H1 (cell line): Measurements from ENCODE around the gene SOCS4. TPM values are rescaled to one million over a fixed set of nuclear protein-coding genes. Genes with fewer than 3 reads are reported as not detected.

ENCODE experiments used
- CTCF ChIA-PET: fragments of 300-600 bp; sonication (Branson Sonifier 250); formaldehyde crosslinking; loops from one replicate; lab custom pipeline; 2021; ENCODE audit not compliant: partially characterized antibody; lab: Charles Lee
- POLR2A ChIA-PET: fragments of 300-600 bp; sonication (Branson Sonifier 250); formaldehyde crosslinking; loops from one replicate; lab custom pipeline; 2021; ENCODE audit warnings: inconsistent platforms; ENCODE audit not compliant: partially characterized antibody; lab: Charles Lee
- DNase-seq, 2 experiments: peaks; one replicate each; pipeline versions ENCODE4 v3.0.0 to v3.0.0-alpha.2; 2010 to 2022; ENCODE audit warnings: low spot score in 2 of 2, low read depth in 1 of 2, mixed read lengths in 1 of 2
- FAIRE-seq: peaks from 2 replicates; lab custom pipeline; 2011; peaks lifted over from hg19 to GRCh38; lab: Jason Lieb, UNC
- H2AFZ ChIP-seq: 2 replicates; pipeline ENCODE4 v1.8.1; 2012; ENCODE audit warnings: low read length, inconsistent platforms
- H2AK5ac ChIP-seq: 2 replicates; pipeline ENCODE4 v1.6.1; 2013; ENCODE audit warnings: low read depth, low read length
- H2BK120ac ChIP-seq: replicated peaks from 2 replicates; pipeline ENCODE3; 2013; ENCODE audit warnings: low read depth, low read length, inconsistent platforms
- H2BK12ac ChIP-seq: 2 replicates; pipeline ENCODE4 v1.6.1; 2013; ENCODE audit warnings: low read depth, low read length
- H2BK15ac ChIP-seq: 2 replicates; pipeline ENCODE4 v1.6.1; 2013; ENCODE audit warnings: low read length
- H2BK20ac ChIP-seq: 2 replicates; pipeline ENCODE4 v1.6.1; 2013; ENCODE audit warnings: low read length
- H2BK5ac ChIP-seq: 2 replicates; pipeline ENCODE4 v1.6.1; 2013; ENCODE audit warnings: low read depth, low read length
- H3K14ac ChIP-seq: 2 replicates; pipeline ENCODE4 v1.6.1; 2013; ENCODE audit warnings: inconsistent platforms; ENCODE audit not compliant: insufficient read length
- H3K18ac ChIP-seq: 2 replicates; pipeline ENCODE4 v1.6.1; 2013; ENCODE audit warnings: low read length; ENCODE audit errors: extremely low read depth
- H3K23ac ChIP-seq: 2 replicates; pipeline ENCODE4 v1.6.1; 2013; ENCODE audit warnings: inconsistent platforms; ENCODE audit not compliant: insufficient read length
- H3K23me2 ChIP-seq: 2 replicates; pipeline ENCODE4 v1.6.1; 2013; ENCODE audit warnings: low read depth, low read length
- H3K27ac ChIP-seq: 2 replicates; pipeline ENCODE4 v1.6.1; 2011; ENCODE audit warnings: low read depth, low read length, inconsistent platforms
- H3K27me3 ChIP-seq, 4 experiments: replicated peaks in 1 of 4; 1 replicate in 1 of 4; 2 replicates in 3 of 4; pipeline versions ENCODE4 v1.6.1 to v1.8.1; 2011 to 2013; ENCODE audit warnings: low read length in 3 of 4, mild to moderate bottlenecking in 3 of 4, inconsistent platforms in 2 of 4, mixed read lengths in 2 of 4, moderate library complexity in 1 of 4; ENCODE audit not compliant: control insufficient read depth in 3 of 4, insufficient read depth in 3 of 4; ENCODE audit errors: extremely low read depth in 1 of 4
- H3K36me3 ChIP-seq, 4 experiments: 2 replicates each; pipeline versions ENCODE4 v1.6.1 to v1.8.1; 2011 to 2013; ENCODE audit warnings: mild to moderate bottlenecking in 4 of 4, low read length in 3 of 4, moderate library complexity in 2 of 4, control low read depth in 1 of 4, inconsistent platforms in 1 of 4; ENCODE audit not compliant: insufficient read depth in 4 of 4, control insufficient read depth in 2 of 4
- H3K4ac ChIP-seq: replicated peaks from 2 replicates; pipeline ENCODE3; 2013; ENCODE audit warnings: low read length, low read depth, mixed read lengths, inconsistent platforms; ENCODE audit not compliant: insufficient read length
- H3K4me1 ChIP-seq, 4 experiments: replicated peaks in 1 of 4; 1 replicate in 1 of 4; 2 replicates in 3 of 4; pipeline versions ENCODE4 v1.6.1 to v1.8.1; 2011 to 2013; ENCODE audit warnings: low read length in 3 of 4, inconsistent platforms in 2 of 4, mixed read lengths in 1 of 4; ENCODE audit not compliant: insufficient read depth in 4 of 4, control insufficient read depth in 3 of 4
- H3K4me2 ChIP-seq, 2 experiments: 2 replicates each; pipeline versions ENCODE4 v1.6.1 to v1.8.1; 2011 to 2013; ENCODE audit warnings: low read depth in 2 of 2, low read length in 2 of 2, control low read depth in 1 of 2, inconsistent platforms in 1 of 2, mild to moderate bottlenecking in 1 of 2; ENCODE audit not compliant: insufficient read depth in 1 of 2
- H3K4me3 ChIP-seq, 4 experiments: fragments of 200-600, 300-600 bp in 1 of 4; sonication (generic), shearing (Covaris generic), sonication (Bioruptor Twin) in 1 of 4; 2 replicates each; pipeline versions ENCODE4 v1.5.1 to v1.8.1; 2011 to 2016; ENCODE audit warnings: low read length in 4 of 4, low read depth in 3 of 4, control low read depth in 2 of 4, inconsistent platforms in 2 of 4, mild to moderate bottlenecking in 2 of 4, mixed read lengths in 1 of 4, moderate library complexity in 1 of 4; ENCODE audit not compliant: insufficient read depth in 2 of 4; ENCODE audit errors: extremely low read depth in 1 of 4
- H3K56ac ChIP-seq: replicated peaks from 2 replicates; pipeline ENCODE3; 2013; ENCODE audit warnings: low read depth, mild to moderate bottlenecking, mixed read lengths, low read length, inconsistent platforms; ENCODE audit not compliant: insufficient read length
- H3K79me1 ChIP-seq: 2 replicates; pipeline ENCODE4 v1.6.1; 2013; ENCODE audit warnings: low read depth, low read length, control low read depth
- H3K79me2 ChIP-seq, 2 experiments: 2 replicates each; pipeline versions ENCODE4 v1.6.1 to v1.8.1; 2012 to 2013; ENCODE audit warnings: low read length in 2 of 2, mild to moderate bottlenecking in 2 of 2, inconsistent platforms in 1 of 2; ENCODE audit not compliant: insufficient read depth in 2 of 2, control insufficient read depth in 1 of 2
- H3K9ac ChIP-seq, 4 experiments: replicated peaks in 1 of 4; 1 replicate in 1 of 4; 2 replicates in 3 of 4; pipeline versions ENCODE4 v1.6.1 to v1.8.1; 2011 to 2013; ENCODE audit warnings: low read depth in 3 of 4, low read length in 3 of 4, control low read depth in 2 of 4, mild to moderate bottlenecking in 2 of 4, moderate library complexity in 2 of 4, inconsistent platforms in 1 of 4; ENCODE audit errors: extremely low read depth in 1 of 4
- H3K9me3 ChIP-seq, 2 experiments: 2 replicates each; pipeline versions ENCODE4 v1.6.1 to v1.8.1; 2012 to 2013; ENCODE audit warnings: mild to moderate bottlenecking in 2 of 2, moderate library complexity in 2 of 2, control low read depth in 1 of 2, inconsistent platforms in 1 of 2, low read depth in 1 of 2, low read length in 1 of 2, mixed read lengths in 1 of 2; ENCODE audit not compliant: insufficient read depth in 2 of 2
- H4K20me1 ChIP-seq, 2 experiments: replicated peaks in 1 of 2; 2 replicates each; pipeline versions ENCODE3 to v1.8.1; 2011 to 2013; ENCODE audit warnings: inconsistent platforms in 2 of 2, low read length in 2 of 2, mild to moderate bottlenecking in 1 of 2; ENCODE audit not compliant: insufficient read depth in 2 of 2, control insufficient read depth in 1 of 2
- H4K5ac ChIP-seq: 2 replicates; pipeline ENCODE4 v1.6.1; 2013; ENCODE audit warnings: low read length, low read depth, mixed read lengths, inconsistent platforms; ENCODE audit not compliant: insufficient read length
- H4K8ac ChIP-seq: 2 replicates; pipeline ENCODE4 v1.8.0; 2013; ENCODE audit warnings: mild to moderate bottlenecking, moderate library complexity, low read length, inconsistent platforms; ENCODE audit not compliant: insufficient read depth; ENCODE audit errors: extremely low read depth
- H4K91ac ChIP-seq: replicated peaks from 2 replicates; pipeline ENCODE3; 2013; ENCODE audit warnings: low read length, mixed read lengths, inconsistent platforms; ENCODE audit not compliant: insufficient read length
- CTBP2 ChIP-seq: IDR thresholded peaks from 2 replicates; pipeline ENCODE4 v1.7.0; 2011; ENCODE audit warnings: borderline replicate concordance, mild to moderate bottlenecking, moderate library complexity, mixed read lengths, low read length; ENCODE audit not compliant: insufficient read depth, insufficient read length
- EP300 ChIP-seq, 2 experiments: IDR thresholded peaks; 1 replicate in 1 of 2; 2 replicates in 1 of 2; pipeline ENCODE4 v1.6.1; 2011 to 2012; ENCODE audit warnings: low read depth in 2 of 2, low read length in 2 of 2, mild to moderate bottlenecking in 2 of 2, borderline replicate concordance in 1 of 2, inconsistent platforms in 1 of 2, moderate library complexity in 1 of 2
- JUN ChIP-seq: IDR thresholded peaks from 2 replicates; pipeline ENCODE4 v1.6.1; 2011; ENCODE audit warnings: low read depth, mild to moderate bottlenecking, improper control_type of control experiment, low read length
- JUND ChIP-seq: IDR thresholded peaks from 2 replicates; pipeline ENCODE4 v1.6.1; 2011; ENCODE audit warnings: mild to moderate bottlenecking, improper control_type of control experiment, low read length
- KDM1A ChIP-seq: fragments of 200-600, 300-600 bp; sonication (generic); IDR thresholded peaks from 2 replicates; pipeline ENCODE4 v1.7.1; 2016; ENCODE audit warnings: mild to moderate bottlenecking, low read length, borderline replicate concordance
- POU5F1 ChIP-seq: IDR thresholded peaks from 2 replicates; pipeline ENCODE4 v1.6.1; 2011; ENCODE audit warnings: low read depth, mild to moderate bottlenecking, low read length, moderate library complexity
- SIN3A ChIP-seq, 2 experiments: IDR thresholded peaks in 1 of 2; conservative IDR thresholded peaks in 1 of 2; 2 replicates each; pipeline ENCODE4 v1.6.1; 2011 to 2012; ENCODE audit warnings: low read length in 2 of 2, improper control_type of control experiment in 1 of 2, low read depth in 1 of 2, mild to moderate bottlenecking in 1 of 2
- SP1 ChIP-seq: IDR thresholded peaks from 2 replicates; pipeline ENCODE4 v1.6.1; 2011; ENCODE audit warnings: low read depth, low read length
- ZNF274 ChIP-seq: IDR thresholded peaks from 2 replicates; pipeline ENCODE4 v1.7.0; 2012; ENCODE audit warnings: low read length, borderline replicate concordance; ENCODE audit errors: extremely low read depth
- WGBS, 2 experiments: shearing (Covaris generic) in 1 of 2; methylation state at CpG; one replicate each; pipeline versions ENCODE4 v1.1.6 to v1.1.7; 2013 to 2015; ENCODE audit warnings: low lambda C conversion rate in 2 of 2, mixed read lengths in 2 of 2, inconsistent platforms in 1 of 2, low coverage in 1 of 2, missing lambda C conversion rate in 1 of 2; ENCODE audit not compliant: insufficient replicate concordance in 2 of 2, insufficient coverage in 1 of 2, insufficient read length in 1 of 2; ENCODE audit errors: extremely low coverage in 1 of 2, missing lambda C conversion rate in 1 of 2; 5-methylcytosine and 5-hydroxymethylcytosine counted together
- polyA plus RNA-seq, 7 experiments: library from polyadenylated mRNA; depleted of rRNA in 3 of 7; stranded (reverse) in 5 of 7; unstranded in 2 of 7; fragments of >200 nt in 5 of 7; fragments of 200-250 nt in 2 of 7; gene quantifications; 1 replicate in 5 of 7; 2 replicates in 1 of 7; 4 replicates in 1 of 7; pipeline versions ENCODE4 v1.2.1 to v1.2.3, GENCODE V29; 2011 to 2013; ENCODE audit warnings: missing spikeins in 2 of 7, mixed read lengths in 2 of 7
- total RNA-seq: library from RNA; stranded (reverse); fragmentation: NEBNext Ultra II Directional; extraction: Animal tissue kit (Norgen Biotek cat#: 25700); gene quantifications from 2 replicates; pipeline ENCODE4 v1.2.1, GENCODE V29; 2021
- TF ChIP-seq, protein P1 (sequence below): IDR thresholded peaks from 2 replicates; pipeline ENCODE4 v1.6.1; 2011; ENCODE audit warnings: low read length, improper control_type of control experiment
- TF ChIP-seq, protein P2 (sequence below): IDR thresholded peaks from 2 replicates; pipeline ENCODE4 v1.6.1; 2012; ENCODE audit warnings: inconsistent platforms

Gene SOCS4
- total and polyA plus RNA-seq, 2 of the 8 experiments (the other 6 are each of a cell fraction or from before 2014, with no cell fraction given) = 5.5 to 31.5 TPM

DNA sequence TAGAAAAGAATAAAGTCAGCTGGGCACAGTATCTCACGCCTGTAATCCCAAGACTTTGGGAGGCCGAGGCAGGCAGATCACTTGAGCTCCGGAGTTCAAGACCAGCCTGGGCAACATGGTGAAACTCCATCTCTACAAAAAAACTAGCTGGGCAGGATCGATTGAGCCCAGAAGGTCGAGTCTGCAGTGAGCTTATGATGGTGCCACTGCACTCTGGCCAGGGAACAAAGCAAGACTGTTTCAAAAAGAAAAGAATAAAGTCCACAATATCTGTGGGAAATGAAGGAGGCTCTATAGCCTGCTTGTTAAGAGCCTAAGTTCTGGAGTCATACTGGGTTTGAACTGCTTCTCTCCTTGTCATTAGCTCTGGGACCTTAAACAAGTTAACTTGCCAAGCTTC, 32.3 kb downstream of the SOCS4 start:
- Histone ChIP-seq H4K20me1 (peaks cover 6 to 7% of the 10 kb centered on the region in 2 experiments), H3K9me3 (no peaks in the 10 kb centered on the region), H3K4me1 (no peaks in the 10 kb centered on the region), H3K36me3 (peaks cover 8 to 49% (median 15%) of the 10 kb centered on the region in 4 experiments), H3K18ac (no peak overlapping the region), H3K4ac (no peak overlapping the region), H2BK12ac (no peak overlapping the region), H2BK20ac (no peak overlapping the region), H3K27ac (no peak overlapping the region), H4K8ac (no peak overlapping the region), H3K27me3 (no peaks in the 10 kb centered on the region), H3K79me1 (peaks cover 2% of the 10 kb centered on the region; the same call in 1 of the 2 replicates), H2BK5ac (no peak overlapping the region), H2BK15ac (no peak overlapping the region), H2BK120ac (no peak overlapping the region), H3K4me3 (no peak overlapping the region), H3K79me2 (peaks cover 11 to 71% of the 10 kb centered on the region in 2 experiments), H4K91ac (no peak overlapping the region), H3K4me2 (no peak overlapping the region), H3K9ac (no peak overlapping the region), H3K56ac (no peak overlapping the region), H3K23me2 (no peaks in the 10 kb centered on the region), H3K23ac (no peak overlapping the region), H2AFZ (no peak overlapping the region), H3K14ac (no peak overlapping the region), H2AK5ac (no peak overlapping the region), H4K5ac (no peak overlapping the region)
- DNase-seq (no peak), FAIRE-seq (no peak)
- 99% methylated on average over 5 of the region's 5 CpGs; no CpG with 5 or more reads in 1 of the 2 experiments for whole genome bisulfite sequencing, 2 experiments
- CTCF ChIA-PET = interaction anchor here (0.7 to 1.1 kb wide), 3 partner anchors 8 to 13 kb away, joined by 3 to 4 read pairs (median 3); partner anchors contain the start of gene MAPK1IP1L
- POLR2A ChIA-PET = interaction anchor here (0.6 to 3.8 kb wide), 9 partner anchors 7 to 320 kb away, joined by 3 to 20 read pairs (median 5); partner anchors contain the start of genes MAPK1IP1L, SOCS4 and WDHD1
- TF ChIP-seq, protein P1, sequence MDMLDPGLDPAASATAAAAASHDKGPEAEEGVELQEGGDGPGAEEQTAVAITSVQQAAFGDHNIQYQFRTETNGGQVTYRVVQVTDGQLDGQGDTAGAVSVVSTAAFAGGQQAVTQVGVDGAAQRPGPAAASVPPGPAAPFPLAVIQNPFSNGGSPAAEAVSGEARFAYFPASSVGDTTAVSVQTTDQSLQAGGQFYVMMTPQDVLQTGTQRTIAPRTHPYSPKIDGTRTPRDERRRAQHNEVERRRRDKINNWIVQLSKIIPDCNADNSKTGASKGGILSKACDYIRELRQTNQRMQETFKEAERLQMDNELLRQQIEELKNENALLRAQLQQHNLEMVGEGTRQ = no peak
- no peak for TF ChIP-seq CTBP2
- no peak for TF ChIP-seq JUND
- no peak for TF ChIP-seq JUN
- TF ChIP-seq SP1 = no peak
- no peak for TF ChIP-seq ZNF274
- no peak for TF ChIP-seq SIN3A (conservative IDR thresholded peaks at IDR 0.05 in 1 of 2, IDR thresholded peaks at IDR 0.05 in 1 of 2; ENCODE audit: low read depth in 1 of 2, low read length in 2 of 2)
- no peak for TF ChIP-seq KDM1A
- TF ChIP-seq EP300 (IDR thresholded peaks at IDR 0.05; ENCODE audit: borderline replicate concordance in 1 of 2, low read depth in 2 of 2, low read length in 2 of 2) = no peak
- no peak for TF ChIP-seq POU5F1
- TF ChIP-seq, protein P2, sequence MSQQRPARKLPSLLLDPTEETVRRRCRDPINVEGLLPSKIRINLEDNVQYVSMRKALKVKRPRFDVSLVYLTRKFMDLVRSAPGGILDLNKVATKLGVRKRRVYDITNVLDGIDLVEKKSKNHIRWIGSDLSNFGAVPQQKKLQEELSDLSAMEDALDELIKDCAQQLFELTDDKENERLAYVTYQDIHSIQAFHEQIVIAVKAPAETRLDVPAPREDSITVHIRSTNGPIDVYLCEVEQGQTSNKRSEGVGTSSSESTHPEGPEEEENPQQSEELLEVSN = no peak
